ENCODE measurements around the gene RNU1-4. TPM values are rescaled to one million over a fixed set of nuclear protein-coding genes. Genes with fewer than 3 reads are reported as not detected.
"Not testable (repeated sequence)": the region's sequence is repeated elsewhere in the genome, so short reads cannot be mapped to it uniquely, and the experiment has no call there.

The RNU1-4 gene
- total RNA-seq, 2 donors from 2014 or later: under 0.01 TPM

DNA sequence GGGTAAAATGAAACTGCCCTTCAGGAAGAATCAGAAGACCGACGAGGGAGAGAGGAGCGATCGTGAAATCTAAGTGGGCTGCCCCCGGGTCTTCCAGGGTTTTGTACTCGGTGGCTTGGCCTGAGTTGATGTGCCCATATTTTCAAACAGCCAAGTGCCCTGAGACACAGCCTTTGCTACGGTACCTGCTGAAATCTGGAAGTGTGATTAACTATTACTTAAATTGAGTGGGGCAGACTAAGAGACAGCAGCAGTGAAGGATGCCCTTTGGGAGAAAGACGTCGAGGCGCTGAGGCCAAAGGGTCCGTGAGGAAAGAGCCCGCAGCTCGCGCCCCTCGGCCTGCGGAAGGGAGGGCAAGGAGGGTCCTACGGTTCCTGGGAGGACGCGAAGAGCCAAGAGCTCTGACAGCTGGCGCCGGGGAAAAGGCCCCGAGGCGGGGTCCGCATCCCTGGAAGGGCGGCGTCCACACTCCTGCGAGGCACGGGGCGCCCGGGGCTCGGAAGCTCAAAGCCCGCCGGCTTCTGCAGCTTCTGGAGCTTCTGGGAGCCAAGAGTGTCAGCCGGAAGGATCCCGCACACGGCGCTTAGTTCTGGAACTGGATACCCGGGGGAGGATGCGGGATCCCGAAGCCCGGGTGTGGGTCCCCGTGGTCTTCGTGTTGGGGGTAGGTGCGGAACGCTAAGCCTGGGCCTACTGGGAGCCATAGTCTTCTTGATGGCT is 15.4 kb upstream of the RNU1-4 start:
- 77% methylated on average over 45 of the region's 45 CpGs for WGBS
- intact Hi-C loops (cut with DNase I): no loop called here
- peak; percentile 28 for DNase-seq (ENCODE audit: low spot score)
- H3K36me3 ChIP-seq: no peaks in the 10 kb centered on the region
- TF ChIP-seq POLR2AphosphoS5 (IDR thresholded peaks at IDR 0.05) (no peak), POLR2A (IDR thresholded peaks at IDR 0.05) (no peak)
- TF ChIP-seq, protein P1, sequence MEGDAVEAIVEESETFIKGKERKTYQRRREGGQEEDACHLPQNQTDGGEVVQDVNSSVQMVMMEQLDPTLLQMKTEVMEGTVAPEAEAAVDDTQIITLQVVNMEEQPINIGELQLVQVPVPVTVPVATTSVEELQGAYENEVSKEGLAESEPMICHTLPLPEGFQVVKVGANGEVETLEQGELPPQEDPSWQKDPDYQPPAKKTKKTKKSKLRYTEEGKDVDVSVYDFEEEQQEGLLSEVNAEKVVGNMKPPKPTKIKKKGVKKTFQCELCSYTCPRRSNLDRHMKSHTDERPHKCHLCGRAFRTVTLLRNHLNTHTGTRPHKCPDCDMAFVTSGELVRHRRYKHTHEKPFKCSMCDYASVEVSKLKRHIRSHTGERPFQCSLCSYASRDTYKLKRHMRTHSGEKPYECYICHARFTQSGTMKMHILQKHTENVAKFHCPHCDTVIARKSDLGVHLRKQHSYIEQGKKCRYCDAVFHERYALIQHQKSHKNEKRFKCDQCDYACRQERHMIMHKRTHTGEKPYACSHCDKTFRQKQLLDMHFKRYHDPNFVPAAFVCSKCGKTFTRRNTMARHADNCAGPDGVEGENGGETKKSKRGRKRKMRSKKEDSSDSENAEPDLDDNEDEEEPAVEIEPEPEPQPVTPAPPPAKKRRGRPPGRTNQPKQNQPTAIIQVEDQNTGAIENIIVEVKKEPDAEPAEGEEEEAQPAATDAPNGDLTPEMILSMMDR (IDR thresholded peaks at IDR 0.05): no peak
- peaks cover 2% of the 10 kb centered on the region for H3K27me3 ChIP-seq (replicated peaks; ENCODE audit: insufficient read depth)
- no peaks in the 10 kb centered on the region for H3K4me1 ChIP-seq (replicated peaks)
- no peak overlapping the region for H3K27ac ChIP-seq
- no peaks in the 10 kb centered on the region for H3K9me3 ChIP-seq
- H3K4me3 ChIP-seq: no peak overlapping the region

DNA sequence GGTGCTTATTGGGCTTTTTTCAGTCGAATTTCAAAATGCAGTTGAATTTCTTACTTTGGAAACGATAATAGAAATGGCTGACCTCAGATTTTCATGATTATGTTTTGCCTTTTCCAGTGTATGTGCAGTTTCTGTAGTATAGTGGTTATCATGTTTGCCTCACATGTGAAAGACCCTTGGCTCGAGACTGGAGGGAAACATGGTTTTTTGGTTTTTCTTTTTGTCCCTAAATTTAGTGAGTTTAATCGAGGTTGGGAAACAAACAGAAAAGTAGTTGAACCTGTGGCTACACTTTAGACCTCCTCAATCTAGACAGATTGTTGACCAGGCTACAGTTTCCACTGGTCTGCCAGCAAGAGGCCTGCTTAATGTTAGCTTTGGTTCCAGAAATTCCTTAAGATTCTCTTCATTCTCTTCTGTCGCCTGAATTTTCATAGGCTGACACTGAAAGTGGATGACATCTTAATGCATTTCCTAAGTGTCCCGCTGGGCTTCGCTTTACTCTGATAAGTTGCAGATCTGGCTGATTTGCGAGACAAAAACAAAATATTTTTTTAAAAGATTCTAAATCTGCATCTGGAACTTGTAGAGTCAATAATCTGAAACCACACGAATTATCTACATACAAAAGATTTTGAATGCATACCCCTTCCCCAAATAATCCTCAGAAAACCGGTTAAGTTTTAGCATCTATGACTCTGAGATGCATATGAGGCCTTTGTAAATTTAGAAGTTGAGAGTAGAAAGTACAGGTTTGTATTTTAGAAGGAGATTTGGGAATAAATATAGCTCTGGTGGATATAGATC is 14.7 kb upstream of the RNU1-4 start:
- 81% methylated on average over 10 of the region's 10 CpGs for WGBS
- H3K4me3 ChIP-seq; H3K36me3 ChIP-seq; H3K4me1 ChIP-seq (replicated peaks); DNase-seq (ENCODE audit: low spot score); H3K27ac ChIP-seq; intact Hi-C loops (cut with DNase I); H3K27me3 ChIP-seq (replicated peaks; ENCODE audit: insufficient read depth); H3K9me3 ChIP-seq: not testable (repeated sequence)

DNA sequence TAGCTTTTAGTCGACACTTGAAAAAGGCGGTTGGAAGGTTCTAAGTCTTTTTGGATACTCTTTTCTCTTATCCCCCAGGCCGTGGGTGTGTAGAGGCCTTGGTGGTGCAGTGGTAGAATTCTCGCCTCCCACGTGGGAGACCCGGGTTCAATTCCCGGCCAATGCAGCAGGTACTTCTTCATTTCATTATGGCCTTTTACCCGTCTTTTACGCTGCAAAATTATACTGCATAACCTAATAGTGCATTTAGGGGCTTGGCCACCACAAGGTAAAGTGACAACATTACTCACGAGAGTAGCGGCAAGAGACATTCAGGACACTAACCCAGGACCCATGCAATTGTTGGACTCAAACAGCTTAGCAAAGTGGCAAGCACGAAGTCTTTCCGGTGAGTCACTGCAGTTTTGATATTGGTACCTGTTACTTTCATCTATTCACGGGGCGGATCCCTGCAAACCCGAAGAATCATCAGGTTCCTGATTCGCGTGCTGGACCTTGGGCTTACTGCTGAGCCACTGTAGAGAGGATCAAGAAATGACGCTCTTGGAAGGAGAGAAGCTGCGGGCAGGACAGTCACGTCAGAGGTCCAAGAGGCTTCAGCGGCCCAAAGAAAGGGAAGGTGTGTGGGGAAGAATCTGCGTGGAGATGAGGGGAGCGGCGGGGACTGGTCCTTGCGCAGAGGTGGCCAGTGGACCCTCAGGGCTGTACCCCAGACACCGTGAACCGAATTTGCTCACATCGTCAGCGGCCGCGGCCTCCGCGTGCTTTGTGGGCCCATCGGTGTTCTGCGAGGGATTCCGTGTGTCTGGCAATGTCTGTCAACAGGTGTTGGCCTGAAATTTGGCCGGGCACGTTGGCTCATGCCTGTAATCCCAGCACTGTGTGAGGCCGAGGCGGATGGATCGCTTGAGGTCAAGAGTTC is 12.9 kb upstream of the RNU1-4 start:
- H3K27ac ChIP-seq: no peak overlapping the region
- DNase-seq (ENCODE audit: low spot score): peak; percentile 25
- H3K9me3 ChIP-seq: no peaks in the 10 kb centered on the region
- WGBS: 84% methylated on average over 42 of the region's 42 CpGs
- H3K4me3 ChIP-seq: no peak overlapping the region
- TF ChIP-seq, protein P1 (IDR thresholded peaks at IDR 0.05): no peak
- no peak for TF ChIP-seq POLR2A (IDR thresholded peaks at IDR 0.05)
- H3K27me3 ChIP-seq (replicated peaks; ENCODE audit: insufficient read depth): peaks cover 2% of the 10 kb centered on the region
- no peaks in the 10 kb centered on the region for H3K36me3 ChIP-seq
- no peaks in the 10 kb centered on the region for H3K4me1 ChIP-seq (replicated peaks)
- intact Hi-C loops (cut with DNase I): no loop called here

DNA sequence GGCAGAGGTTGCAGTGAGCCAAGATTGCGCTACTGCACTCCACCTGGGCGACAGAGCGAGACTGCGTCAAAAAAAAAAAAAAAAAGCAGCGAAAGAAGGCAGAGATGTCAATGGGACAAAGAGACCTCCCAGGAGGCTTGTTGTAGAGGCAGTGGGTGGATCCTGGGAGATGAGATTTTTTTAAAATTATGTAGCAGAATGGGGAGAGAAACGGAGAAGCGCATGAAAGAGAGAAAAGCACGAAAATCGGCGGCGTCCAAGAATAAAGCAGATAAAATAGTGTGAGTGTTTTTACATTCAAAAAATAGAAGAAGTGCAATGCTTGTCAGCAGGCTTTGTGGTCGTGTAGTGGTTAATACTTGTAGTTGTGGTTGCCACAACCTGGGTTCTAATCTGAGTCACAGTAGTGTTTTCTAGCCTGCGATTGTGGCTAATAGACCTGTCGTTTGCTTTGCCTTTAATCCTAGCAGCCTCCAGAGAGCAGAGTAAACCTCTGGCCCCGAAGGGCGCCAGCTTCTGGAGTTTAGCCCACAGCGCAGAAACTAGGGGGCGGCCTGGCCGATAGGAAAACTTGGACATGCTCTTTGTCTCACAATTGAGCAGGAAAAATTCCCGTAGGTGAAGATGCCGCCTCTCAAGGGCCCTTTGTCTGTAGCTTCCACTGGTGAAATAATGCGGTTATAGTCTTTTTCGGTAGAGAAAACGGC is 11.9 kb upstream of the RNU1-4 start:
- H3K9me3 ChIP-seq; H3K36me3 ChIP-seq; H3K27ac ChIP-seq; H3K4me1 ChIP-seq (replicated peaks); H3K27me3 ChIP-seq (replicated peaks; ENCODE audit: insufficient read depth); H3K4me3 ChIP-seq; DNase-seq (ENCODE audit: low spot score); intact Hi-C loops (cut with DNase I): not testable (repeated sequence)
- 55% methylated on average over 20 of the region's 24 CpGs for WGBS

DNA sequence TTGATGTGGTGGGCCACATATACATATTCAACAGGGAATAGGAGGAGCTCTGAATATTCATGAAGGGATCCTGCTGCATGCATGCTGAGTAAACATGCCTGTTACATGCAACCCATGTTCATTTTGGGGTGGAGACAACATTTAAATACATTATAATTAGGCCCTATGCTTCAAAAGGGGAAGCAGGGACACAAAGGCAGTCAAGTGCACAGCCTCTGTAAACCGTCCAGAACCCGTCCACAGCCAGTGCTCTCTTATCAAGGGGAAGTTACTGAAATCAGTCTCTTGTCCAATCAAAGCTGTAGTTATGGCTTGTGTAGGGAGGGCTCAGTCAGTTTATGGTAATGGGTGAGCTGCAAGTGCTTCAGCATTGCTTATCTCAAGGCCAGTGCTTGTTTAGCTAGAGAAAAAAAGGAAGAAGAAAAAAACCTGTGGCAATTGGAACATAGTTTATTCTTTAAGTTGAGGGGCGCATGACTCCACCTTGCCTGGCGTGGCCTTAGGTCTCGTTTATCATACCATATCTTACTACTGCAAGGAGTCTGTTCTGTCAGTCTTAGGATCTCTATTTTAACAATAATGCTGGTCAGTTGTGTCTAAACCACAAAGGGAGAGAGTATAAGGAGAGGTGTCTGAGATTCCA is 7.9 kb upstream of the RNU1-4 start:
- H3K9me3 ChIP-seq; H3K4me1 ChIP-seq (replicated peaks); DNase-seq (ENCODE audit: low spot score); intact Hi-C loops (cut with DNase I); H3K4me3 ChIP-seq; H3K36me3 ChIP-seq; H3K27me3 ChIP-seq (replicated peaks; ENCODE audit: insufficient read depth); H3K27ac ChIP-seq: not testable (repeated sequence)
- 84% methylated on average over 3 of the region's 5 CpGs for WGBS

DNA sequence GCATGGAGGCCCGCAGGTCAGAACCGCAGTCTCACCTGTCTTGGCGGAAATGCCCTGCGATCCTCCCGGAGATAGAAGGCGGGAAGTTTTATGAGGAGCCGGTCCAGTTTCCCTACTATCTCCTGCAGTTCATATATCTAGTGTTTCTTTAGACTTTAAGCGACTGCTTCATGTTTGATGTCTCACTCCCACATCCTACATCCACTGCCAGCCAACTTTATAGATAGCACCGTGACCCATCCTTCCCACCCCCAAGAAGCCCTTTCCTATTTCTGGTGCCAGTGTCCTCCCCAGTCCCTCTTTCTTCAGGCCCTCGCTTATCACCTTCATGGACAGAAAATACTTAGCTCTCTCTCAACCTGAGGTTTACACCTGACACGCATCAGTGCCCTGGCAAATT is 914 bp downstream of the RNU1-4 start:
- no CpG with 5 or more reads among the region's 11 CpGs for WGBS

DNA sequence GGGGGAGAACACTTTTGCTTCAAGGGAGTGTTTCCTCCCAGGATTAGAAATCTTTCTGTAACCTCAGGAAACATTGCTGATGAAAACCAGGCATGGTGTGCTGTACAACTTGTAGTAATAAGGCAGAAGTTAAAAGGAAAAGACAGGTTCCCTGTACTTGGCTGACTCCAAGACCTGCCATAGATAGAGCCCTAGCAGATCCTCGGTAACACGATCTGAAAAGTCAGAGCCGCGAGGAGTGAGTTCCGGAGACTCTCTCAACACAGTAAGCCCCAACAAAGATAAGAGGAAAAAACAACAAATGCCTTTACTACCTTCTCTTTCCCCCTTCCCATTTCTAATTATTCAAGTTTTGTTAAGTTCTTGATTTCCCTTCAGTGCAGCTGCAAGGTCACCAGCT is 7.3 kb downstream of the RNU1-4 start:
- H3K27me3 ChIP-seq (replicated peaks; ENCODE audit: insufficient read depth); H3K4me1 ChIP-seq (replicated peaks); intact Hi-C loops (cut with DNase I); H3K9me3 ChIP-seq; H3K4me3 ChIP-seq; H3K36me3 ChIP-seq; DNase-seq (ENCODE audit: low spot score); H3K27ac ChIP-seq: not testable (repeated sequence)
- WGBS: no CpG with 5 or more reads among the region's 5 CpGs

More for the DNA sequence above, 914 bp downstream of the RNU1-4 start:
- H3K36me3 ChIP-seq; H3K27ac ChIP-seq; H3K27me3 ChIP-seq (replicated peaks; ENCODE audit: insufficient read depth); intact Hi-C loops (cut with DNase I); H3K4me3 ChIP-seq; DNase-seq (ENCODE audit: low spot score); H3K9me3 ChIP-seq; H3K4me1 ChIP-seq (replicated peaks): not testable (repeated sequence)

DNA sequence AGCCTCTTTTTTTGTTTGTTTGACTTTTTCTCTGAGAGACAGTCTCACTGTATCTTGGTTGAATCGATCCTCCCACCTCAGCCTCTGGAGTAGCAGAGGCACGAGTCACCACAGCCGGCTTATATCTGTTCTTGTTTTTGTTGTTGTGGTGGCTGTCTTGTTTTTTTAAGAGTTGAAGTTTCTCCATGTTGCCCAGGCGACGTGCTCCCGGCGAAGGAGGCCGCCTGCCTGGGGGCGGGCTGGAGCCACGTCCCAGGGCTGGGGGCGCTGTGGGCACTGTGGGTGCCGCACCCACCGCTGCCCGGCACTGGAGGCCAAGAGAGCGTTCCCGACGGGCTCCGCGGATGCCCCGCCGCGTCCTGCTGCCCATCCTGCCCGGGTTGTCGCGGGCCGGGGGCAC is 8.4 kb downstream of the RNU1-4 start:
- H3K4me1 ChIP-seq (replicated peaks); H3K9me3 ChIP-seq; DNase-seq (ENCODE audit: low spot score); H3K27ac ChIP-seq; H3K36me3 ChIP-seq; intact Hi-C loops (cut with DNase I); H3K4me3 ChIP-seq; H3K27me3 ChIP-seq (replicated peaks; ENCODE audit: insufficient read depth): not testable (repeated sequence)
- WGBS: 79% methylated on average over 8 of the region's 26 CpGs

All from prostate gland (tissue), 2 donors.